HG02870 (cell line): ENCODE data around the gene HOXC9.

Experiments used
- ATAC-seq: cut with Tn5 transposase; IDR thresholded peaks from one replicate; pipeline ENCODE4 v1.9.1; 2021; ENCODE audit warnings: mild to moderate bottlenecking, moderate library complexity; ENCODE audit not compliant: unreplicated experiment

The HOXC9 gene

DNA sequence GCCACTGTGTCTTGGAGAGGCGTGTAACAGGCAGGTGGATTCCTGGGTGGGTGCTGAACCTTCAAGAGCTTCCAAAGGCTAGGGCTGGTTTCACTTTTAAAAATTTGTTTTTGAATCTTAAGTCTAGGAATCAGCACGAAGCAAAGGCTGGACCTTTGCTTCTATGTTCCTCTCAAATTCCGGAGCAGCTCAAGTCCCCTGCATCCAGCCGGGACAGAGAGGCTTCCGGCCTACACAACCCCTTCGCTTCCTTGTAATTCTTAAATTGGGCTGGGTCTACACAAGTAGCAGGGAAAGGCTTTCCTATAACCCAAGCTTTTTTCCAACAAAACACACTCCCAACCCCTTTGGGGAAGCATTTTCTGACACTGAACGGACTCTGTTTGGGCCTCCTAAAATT is 37.0 kb upstream of the HOXC9 start:
- no peak for ATAC-seq

GRCh38 chr12:53963434-53964314 is 36.3 kb upstream of the HOXC9 start:
- ATAC-seq: no peak

- no peak for ATAC-seq
These were observed 35.6 kb upstream of the HOXC9 start for GRCh38 chr12:53964315-53964713.

DNA sequence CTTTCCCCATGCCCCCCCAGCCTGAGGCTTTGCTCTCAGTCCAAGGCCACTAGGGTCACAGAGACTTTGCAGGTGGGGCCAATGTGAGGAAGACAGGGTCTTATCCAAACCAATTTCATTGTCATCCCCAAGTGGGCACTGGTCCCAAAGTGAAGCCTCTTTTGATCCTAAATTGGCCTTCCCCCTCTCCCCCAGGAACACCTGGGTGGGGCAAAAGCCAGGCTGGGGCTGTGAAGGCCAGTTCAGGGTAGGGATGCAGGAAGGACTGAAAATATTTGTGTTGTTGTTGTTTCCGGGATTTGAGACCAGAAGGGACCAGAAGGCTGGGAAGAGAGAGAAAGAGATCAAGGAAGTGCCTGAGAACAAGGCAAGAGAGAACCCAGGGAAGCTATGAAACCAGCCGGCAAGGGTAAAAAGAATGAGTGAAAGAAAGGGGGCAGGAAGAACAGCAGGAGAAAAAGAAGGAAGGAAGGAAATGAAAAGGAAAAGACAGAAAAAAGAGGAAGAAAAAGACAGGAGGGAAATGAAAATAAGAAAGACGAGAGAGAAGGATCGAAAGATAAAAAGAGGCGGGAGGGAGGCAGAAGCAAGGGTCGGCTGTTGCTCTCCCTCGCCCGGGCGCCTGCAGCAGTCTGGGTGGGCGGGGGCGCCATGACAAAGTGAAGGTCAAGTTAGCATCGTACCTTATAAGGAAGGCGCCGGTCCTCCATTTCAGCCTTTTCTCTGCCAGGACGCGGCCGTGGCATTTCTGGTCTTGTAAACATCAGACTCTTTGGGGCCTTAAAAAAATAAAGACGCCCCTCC is 34.5 kb upstream of the HOXC9 start:
- ATAC-seq: no peak

- no peak for ATAC-seq
These were observed 33.9 kb upstream of the HOXC9 start for GRCh38 chr12:53966085-53966384.

- ATAC-seq: no peak
These were observed 33.4 kb upstream of the HOXC9 start for GRCh38 chr12:53966385-53967133.

- ATAC-seq: no peak
These were observed 32.5 kb upstream of the HOXC9 start for GRCh38 chr12:53967421-53967925.

DNA sequence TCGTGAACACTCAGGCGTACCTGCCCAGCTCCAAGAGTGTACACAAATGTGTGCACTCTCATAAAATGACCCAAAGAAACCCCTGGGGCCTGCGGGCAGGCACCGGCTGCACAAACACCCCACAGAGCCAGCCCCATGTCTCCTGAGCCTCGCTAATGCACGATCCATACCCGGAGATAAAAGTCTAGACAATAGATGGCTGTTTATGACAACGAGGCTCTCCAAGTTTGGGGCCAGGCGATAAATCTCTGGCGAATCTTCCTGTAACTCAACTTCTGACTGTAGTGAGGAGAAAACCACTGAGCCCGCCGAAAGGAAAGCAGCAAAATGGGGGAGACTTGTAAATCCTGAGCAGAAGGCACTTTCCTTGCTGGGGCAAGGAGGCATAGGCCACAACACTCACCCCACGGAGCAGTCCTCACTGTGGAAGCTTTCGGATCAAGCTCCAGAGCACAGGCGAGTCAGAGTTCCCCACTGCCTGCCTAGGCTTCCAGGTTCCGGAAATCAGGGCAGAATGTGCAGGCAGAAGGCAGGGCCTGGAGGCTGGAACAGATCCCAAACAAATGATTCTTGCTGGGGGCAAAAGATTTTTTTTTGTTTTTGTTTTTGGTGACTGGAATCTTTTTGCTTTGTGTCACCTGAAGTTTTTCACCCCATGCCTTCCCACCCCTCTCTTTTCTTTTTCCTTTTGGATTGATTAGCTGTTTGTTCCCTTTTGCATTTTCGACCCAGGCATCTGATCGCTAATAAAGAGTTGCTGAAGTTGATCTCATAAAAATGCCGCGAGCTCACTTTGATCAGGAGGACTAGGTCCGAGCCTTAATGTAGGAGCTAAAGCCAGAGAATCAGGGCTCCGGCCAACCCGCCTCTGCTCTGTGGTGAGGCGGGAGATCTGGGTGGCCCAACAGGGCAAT is 31.5 kb upstream of the HOXC9 start:
- no peak for ATAC-seq

- no peak for ATAC-seq
These were observed 30.2 kb upstream of the HOXC9 start for GRCh38 chr12:53969588-53970259.

DNA sequence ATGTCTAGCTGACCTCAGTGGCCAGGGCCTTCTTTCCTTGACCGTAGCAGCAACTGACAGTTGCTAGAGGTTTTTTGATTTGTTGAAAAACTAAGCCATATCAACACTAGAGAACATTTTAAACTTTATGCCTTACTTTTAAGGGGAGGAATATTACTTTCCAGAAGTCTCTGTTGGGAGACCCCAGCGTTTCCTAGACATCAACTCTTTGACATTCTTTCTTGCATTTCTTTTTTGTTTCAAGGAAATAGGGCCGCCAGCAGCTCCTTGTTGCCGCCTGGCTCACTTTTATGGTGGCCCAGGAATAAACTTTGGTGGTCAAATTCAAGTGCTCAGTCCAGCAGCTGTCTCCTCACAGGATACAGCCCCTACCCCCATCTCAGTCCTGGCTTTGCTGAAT is 29.5 kb upstream of the HOXC9 start:
- ATAC-seq: no peak

DNA sequence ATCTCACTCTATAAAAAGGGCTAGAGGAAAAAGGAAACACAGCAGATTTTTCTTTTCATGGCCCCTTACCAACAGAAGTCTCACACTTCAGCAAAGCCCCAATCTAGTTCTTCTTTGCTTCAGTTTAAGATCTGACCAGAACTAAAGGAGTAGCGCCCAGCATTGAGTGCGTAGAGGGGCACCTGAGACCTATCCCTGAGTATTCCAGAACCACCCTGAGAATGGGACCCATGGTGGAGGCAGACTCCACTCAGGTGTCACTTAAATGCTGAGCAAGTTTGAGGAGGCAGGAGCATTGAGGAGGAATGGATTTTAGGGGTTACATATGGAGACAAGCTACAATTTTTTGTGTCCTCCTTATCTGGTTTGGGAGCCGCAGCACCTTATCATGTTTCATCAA is 28.8 kb upstream of the HOXC9 start:
- ATAC-seq: no peak

DNA sequence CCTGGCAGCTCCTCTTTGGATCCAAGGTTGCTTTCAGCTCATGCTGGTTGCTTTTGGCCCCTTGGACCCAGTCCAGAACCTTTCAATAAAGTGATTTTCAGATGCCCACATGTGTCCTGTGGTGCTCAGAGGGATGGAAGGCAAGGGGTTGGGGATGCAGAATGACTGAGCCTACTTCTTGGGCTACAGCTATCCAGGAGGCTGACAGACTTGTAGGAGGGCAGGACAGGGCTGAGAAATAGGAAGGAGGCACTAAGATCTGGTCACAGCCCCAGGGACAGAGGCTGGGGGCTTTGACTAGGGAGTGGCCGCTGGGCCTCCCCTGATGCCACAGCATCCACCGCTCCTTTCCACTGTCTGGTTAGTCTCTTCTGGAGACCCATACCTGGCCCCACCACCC is 28.3 kb upstream of the HOXC9 start:
- no peak for ATAC-seq

- no peak for ATAC-seq
These were observed 27.7 kb upstream of the HOXC9 start for GRCh38 chr12:53972152-53972702.

- no peak for ATAC-seq
These were observed 27.2 kb upstream of the HOXC9 start, which contains the start of gene HOXC11 for GRCh38 chr12:53972722-53973235. Gene HOXC11, plus strand, starts transcription at chr12:53973126. Its CDS starts 116 bp downstream, at chr12:53973242.

- no peak for ATAC-seq
These were observed 26.5 kb upstream of the HOXC9 start for GRCh38 chr12:53973236-53974042.

GRCh38 chr12:53974084-53975063 is 25.6 kb upstream of the HOXC9 start, which contains the start of gene HOTAIR:
Gene HOTAIR, minus strand, starts transcription at chr12:53974954.
- ATAC-seq: no peak

DNA sequence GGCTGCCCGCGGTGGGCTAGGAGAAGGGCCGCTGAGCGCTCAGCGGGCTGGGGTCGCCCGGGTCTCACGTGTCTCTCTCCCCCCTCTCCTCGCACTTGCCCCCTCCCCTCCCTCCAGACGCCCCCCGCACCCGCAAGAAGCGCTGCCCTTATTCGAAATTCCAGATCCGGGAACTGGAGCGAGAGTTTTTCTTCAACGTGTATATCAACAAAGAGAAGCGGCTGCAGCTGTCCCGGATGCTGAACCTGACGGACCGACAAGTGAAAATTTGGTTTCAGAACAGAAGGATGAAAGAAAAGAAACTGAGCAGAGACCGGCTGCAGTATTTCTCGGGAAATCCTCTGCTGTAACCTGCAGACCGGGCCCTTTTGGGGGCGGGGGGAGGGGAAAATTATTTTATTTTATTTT is 24.9 kb upstream of the HOXC9 start:
- no peak for ATAC-seq
